Activated CD8-positive, alpha-beta memory T cell treated with anti-CD3 and anti-CD28 coated beads for 48 hours (primary cell): ENCODE data around the gene LHPP.

Experiments used
- DNase-seq, 3 experiments: peaks; one replicate each; pipeline ENCODE4 v3.0.0-alpha.2; 2020; ENCODE audit warnings: low read depth in 2 of 3, low spot score in 2 of 3

The LHPP gene

DNA sequence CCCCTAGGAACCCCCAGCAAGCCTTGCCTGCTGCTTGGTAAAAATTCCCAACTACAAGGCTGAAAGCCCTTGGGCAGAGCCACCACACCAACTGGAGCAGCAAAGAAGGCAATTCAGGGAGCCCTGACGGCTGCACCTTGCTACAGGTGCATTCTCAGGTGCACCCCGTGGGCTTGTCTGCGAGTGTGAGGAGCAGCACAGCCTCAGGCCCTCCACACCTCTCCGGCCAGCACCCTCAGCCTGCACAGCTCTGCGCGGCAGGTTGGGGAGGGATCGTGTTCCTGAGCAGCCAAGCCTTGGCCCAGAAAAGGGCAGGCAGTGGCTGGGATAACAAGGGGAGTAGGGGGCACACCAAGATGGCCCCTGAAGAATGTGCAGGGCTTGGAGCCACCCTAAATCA lies 178.4 kb downstream of the LHPP start:
- DNase-seq, result no peak

DNA sequence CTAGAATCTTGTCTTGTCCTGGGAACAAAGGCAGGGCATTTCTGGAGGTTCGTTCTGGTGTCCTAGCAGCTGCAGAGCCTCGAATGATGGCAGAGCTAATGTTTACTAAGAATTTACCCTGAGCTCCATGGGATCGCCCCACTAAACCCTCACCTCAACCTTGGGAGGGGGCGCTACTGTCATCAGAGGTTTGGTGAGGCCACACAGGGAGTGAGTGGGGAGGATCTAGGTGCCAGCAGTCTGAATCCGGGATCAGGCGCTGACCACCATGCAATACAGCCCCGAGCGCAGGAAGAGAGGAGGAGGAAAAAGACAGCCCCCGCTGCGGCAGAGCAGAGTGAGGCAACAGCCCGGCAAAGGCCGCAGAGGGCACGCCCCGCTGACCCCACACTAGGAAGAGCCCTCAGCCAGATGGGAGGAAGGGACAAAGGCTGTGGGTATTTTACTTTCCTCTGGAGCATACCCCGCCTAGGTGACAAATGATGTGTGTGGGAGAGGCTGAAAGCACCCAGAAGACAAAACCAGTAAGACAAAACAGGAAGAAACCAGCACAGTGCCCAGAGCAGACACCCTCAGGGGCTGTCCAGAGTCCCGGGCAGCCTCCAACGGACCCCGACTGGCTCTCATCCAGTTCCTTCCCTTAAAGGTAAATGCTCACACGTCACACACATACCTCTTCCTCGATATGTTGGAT lies 179.1 kb downstream of the LHPP start:
- no peak for DNase-seq

DNA sequence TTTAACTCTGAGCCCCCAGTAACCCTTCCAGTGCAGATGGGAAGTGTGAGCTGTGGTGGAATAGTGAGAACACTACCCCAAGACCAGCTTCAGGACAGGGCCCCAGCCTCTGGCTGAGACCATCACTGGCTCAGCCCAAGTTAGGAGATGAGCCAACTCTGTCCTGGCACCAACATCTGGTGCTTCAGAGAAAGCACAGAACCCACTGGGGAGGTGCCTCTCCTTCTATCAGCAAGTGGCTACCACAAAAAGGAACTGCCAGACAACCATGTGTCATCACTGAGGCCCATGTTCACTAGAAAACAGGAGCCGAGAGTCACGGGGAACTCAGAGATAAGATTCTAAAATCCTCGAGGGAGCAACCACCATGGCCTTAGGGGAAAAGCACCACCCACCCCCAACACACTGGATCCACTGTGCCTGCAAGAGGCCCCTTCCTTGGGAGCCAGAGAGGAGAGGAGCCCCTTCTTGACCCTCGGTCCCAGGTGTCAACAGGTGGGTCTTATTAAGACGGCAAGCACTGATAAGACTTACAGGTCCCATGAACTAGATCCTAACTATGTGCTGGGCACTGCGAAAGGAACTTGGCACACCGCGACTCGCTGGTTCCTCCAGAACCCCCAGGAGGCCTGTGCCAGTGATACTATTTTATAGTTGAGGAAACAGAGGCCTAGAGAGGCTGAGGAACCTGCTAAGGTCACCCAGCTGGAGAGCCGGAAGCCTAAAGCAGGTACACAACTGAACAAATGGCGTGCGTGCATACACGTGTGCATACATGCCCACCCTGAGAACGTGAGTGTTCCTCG lies 179.9 kb downstream of the LHPP start:
- no peak for DNase-seq

DNA sequence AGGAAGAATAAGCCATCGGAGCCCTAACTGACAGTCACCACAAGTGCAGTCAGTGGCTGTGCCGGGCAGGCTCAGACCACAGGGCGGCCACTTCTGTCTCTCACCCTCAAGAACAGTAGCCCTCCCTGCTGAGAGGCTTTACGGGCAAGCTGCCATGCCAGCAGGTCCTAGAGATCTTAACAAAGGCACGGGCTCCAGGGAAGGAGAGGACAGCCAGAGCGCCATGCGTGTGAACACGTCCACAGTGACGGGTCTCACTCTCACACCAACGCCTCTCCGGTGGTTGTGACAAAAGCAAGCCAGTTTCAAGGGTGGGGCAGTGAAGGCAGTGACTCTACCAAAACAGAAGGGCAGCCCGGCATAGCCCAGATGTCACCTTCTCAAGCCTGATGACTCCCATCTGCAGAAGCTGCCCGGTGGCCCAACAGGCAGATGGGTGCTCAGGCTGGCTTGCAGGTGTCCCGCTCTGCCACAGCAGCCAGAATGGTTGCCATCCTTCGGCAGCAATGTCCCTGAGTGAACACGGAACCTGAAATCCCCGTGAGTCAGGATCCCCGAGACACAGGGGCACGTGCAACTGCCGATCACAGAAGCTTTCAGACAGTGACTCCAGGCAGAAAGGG lies 180.6 kb downstream of the LHPP start:
- DNase-seq, result no peak

DNA sequence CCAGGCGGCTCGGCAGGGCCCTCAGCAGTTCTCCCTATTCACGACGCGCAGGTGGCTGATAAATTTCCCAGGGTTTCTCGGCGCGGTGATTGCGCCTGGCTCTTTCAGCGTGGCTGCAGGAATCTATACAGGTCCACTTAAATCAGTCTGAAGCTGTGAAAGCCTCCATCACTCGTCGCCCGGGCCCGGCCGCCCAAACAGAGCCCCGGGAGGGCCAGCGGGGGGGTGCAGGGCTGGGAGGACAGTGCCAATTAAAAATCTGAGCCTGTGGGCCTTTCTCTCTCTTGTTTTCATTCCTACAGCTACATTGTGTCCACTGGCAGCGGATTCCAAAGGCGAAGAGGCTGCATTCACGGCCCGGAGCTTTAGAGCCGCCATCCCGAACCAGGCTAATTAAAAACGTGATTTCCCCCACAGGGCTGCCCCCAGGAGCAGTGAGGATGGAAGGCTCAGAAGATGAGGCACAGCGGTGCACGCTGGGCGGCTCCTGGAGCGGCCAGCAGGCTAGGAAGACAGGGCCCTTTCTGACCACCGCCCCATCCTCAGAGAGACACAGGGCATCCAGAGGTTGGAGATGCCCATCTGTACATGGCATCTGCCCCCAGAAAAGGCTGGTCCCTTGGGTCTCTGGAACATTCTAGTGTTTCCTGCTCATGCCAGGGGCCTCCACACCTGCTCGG lies 181.8 kb downstream of the LHPP start:
- DNase-seq, result no peak

DNA sequence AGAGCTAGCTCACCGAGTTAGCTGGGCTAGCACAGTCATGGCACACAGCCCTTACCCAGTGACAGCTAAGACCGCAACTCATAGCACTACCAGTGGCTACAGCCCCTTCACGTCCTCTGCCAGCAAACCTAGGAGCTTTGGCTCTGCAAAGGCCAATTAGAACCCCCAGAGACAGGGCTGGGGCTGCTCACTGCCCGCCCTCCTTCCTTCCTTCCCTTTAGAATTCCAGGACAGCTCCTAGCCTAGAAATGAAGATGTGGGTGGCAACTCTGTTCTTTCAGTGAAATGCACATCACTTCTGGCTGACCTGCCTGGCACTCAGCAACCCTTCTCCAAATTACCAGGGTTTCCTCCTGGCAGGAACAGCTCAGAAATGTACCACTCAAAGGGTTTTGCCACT lies 182.6 kb downstream of the LHPP start:
- no peak for DNase-seq

DNA sequence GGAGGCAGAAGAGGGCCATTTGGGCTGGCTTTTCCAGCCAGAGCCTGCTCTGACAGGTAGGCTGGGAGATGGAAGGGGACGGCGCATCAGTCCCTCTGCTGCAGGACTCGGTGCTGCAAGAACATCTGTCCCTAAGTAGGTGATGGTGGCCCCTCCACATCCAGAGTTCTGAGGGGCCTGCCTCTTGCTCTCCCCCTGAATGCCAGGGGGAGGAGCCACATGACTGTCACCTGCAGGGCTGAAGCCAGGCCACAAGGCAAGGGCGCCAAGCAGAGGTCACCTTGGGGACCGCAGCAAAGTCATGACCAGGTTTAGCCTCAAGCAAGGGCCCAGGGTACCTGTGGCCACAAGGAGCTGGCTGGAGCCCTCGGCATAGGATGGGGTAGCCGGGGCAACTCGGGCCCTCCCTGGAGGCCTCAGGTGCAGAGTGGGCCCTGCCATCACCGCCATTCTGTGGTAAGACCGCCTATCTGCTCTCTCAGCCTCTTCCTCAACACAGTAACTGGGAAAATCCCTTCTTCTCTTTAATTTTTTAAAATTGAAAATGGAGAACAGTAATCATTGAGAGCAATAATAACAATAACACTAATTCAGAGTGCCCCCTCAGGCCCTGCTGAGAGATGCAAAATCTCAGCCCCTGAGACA lies 183.3 kb downstream of the LHPP start:
- no peak for DNase-seq

DNA sequence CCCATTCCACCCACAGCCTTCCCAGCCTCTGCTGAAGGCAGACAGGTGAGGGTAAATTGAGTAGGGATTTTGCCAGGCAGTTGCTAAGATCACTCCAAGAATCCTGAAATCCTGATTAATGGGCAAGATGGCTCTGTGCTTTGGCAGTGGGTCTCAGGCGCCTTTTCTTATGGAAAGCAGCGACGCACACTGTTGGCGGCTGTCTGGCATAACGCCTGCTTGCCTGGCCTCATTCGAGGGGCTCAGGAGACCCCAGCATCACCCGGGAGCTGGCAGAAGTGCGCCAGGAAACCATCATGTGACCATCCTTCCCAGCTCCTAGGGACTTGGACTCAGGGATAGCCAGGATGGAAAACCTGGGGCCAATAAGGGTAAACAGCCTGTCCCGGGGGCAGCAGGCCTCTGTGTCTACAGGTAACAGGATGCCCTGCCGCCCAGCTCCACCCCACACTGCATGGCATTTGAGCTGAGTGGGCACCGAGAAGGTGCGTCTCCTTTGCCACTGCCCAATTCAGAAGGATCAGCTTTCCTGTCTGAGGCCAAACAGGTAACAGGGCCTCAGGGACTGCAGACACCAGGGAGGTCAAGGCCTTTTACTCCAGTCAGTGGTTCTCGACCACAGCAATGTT lies 184.0 kb downstream of the LHPP start:
- no peak for DNase-seq

DNA sequence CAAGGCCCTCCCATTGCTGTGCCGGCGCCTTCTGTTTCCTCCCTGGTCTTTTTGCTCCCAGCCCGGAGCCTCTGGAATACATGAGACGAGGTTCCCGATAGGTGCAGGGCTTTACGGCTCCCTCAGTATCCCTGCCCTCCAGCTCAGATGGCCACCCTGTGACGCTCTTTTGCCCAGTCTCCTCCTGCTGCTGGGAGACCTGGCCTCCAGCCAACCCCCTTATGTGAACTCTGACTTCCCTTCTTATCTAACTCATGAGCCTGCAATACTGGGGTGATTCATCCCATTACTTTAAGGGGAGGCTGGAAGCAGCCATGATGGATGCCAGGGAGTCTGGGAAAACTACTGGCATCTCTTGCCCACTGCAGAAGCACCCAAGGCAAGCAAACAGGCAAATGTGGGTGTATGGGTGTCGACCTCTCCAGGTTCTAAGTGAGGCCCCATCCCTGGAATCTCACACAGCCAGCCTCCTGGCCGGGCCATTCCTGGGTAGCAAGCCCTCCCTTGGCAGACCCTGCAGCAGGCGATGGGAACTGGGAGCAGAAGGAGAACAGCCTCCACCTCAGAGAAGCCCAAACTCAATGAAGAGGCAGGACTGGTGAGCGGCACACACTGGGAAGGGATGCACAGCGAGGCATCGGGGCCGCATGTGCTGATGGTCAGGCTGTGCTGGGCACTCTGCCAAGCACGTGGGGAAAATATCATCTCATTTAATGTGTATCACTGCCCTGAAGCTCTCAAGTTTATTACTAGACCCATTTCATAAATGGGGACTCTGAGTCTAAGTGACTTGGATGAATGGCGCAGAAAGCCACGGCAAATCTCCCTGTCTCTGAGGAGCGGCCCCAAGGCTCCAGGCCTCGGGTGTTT lies 185.1 kb downstream of the LHPP start:
- no peak for DNase-seq

DNA sequence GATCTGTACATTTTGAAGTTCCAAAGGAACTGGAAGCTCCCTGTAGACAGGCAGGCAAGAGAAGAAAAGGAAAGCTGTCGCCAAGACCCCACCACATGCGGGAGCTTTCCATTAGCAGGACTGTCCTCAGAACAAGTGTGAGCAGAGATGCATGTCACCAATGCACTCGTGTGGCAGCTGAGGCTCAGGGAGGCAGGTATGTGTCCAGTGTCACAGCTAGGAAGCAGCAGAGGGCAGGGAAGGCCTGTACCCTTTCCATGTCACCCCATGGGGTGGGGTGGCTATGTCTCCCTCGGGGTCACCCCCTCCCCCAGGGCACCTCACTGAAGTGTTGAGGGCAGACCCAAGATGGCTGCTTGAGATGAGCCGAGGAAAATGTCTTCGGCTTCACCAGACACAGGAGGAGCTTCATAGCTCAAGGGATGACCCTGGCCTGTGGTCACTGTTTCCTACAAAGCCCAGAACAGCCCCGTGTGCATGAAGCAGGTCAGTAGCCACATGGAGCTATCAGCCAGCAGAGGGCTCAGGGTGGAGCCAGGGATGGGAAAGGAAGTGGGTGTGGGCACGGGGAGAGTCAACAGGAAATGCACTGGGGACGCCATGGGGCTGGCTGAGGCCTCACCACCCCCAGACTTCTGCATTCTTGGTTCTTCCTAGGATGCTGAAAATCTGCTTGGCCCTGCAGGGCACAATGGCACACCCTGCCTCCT lies 186.0 kb downstream of the LHPP start:
- DNase-seq, result no peak

DNA sequence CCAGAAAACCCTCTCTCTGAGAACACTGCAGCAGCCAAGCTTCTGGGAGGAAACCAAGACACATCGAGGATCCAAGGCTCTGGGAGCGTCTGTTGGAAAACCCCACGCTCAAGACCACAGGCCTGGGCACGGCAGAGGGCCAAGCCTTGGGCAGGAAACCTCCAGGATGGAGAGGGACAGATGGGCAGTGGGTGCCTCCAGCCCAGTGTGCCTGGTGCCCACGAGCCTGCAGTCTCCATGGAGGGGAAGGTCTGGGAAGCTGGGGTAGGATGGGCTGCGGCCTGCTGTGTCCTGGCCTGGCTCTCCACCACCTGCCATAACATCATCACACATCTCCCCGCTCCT lies 186.5 kb downstream of the LHPP start:
- DNase-seq, result no peak

DNA sequence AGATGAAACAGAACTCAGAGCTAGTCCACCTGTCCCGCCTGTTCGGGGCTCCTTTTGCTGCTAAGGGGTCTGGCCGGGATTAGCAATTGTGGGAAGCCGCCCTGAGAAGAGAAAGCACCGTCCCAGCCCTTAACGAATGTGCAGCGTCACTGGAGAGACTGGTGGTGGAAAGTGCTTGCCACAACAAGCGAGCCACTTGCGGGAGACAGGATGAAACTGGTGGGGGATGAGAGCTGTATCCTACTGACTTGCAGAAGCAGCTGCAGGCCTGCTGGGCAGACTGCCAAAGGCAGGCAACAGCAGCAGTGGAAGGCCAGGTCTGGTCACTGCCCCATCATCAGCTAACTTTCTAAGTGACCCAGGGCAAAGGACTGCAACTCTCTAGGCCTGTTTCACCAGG lies 187.1 kb downstream of the LHPP start:
- DNase-seq, result peak in 1 of 3 experiments; percentile 29

DNA sequence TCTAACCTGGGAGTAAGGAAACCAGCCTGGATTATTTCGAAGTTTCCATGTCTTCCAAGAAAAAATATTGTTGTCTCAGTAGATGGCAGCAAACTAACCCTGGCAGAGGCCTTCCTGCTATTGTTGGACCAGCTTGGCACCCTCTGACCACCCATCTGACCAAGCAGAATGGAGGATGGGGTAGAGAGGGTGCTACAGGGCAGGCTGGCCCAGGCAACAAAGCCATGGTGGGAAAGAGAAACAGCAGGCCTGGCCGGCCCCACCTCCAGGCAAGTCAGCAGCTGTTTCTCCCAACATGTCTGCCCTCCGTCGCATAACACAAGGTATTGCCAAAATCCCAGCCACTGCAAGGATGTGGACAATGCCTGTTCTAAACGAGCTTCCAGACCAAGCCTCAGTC lies 187.6 kb downstream of the LHPP start:
- DNase-seq, result no peak

DNA sequence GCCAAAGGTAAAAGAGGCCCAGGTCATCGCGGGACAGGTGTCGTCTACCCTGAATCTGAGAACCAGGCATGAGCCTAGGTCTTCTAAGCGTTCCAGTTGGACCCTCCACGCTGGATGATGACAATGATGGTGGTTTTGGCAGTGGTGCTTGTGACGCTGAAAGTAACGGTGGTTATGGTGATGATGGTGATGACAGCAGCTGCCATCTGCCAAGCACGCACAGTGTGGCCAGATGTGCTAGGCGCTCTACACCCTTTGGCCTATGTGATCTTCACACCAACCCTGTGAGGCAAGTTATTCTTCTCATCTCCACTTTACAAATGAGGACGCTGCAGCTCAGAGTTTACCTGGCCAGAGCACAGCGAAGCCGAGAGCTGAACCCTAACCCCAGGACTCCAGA lies 188.6 kb downstream of the LHPP start:
- DNase-seq, result no peak

DNA sequence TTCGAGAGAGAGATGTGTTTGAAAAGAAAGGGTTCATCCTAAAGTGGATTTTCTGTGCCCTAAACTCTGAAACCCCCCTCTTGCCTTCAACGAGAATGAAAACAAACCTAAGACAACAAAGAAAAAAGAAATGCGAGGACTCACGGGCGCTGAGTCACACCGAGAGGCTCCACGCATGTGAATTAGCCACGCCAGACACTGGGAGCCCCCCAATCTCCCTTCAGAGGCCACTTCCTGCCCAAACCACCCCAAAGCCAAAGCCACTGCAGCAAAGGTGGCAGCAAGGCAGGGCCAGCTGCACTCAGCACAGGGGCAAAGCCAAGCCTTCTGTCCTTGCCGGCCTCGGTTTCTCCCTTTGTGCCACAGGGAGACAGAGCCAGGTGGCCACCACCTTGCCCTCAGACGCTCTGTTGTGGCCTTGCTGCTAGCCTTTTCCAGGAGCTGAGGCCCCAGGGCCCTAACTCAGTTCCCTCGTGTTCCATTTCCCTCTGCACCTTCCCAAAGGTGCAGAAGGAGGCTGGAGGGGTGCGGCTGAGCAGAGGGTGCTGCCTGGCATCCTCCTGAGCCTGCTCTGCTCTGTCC lies 189.3 kb downstream of the LHPP start:
- peak in 1 of 3 experiments; percentile 37 for DNase-seq

DNA sequence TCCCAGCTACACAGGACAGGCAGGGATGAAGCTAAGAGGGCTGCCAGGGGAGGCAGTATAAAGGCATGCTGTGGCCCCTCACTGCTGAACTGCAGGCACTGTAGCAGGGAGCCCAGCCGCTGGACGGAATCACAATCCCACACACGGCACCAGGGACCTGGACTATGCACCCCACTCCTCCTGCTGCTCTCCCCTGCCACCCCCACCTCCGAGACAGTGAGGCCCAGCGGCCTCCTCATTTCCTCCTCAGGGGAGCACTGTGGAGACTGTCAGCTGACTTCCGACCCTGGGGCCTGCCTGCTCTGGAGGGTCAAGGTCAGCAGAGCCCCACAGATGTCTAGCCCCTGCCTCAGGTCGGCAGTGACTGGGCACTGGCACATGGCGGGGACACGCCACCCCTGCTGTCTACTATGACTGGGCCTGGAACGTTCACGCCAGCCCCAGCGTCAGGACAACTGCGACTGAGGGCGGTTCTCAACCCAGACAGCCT lies 189.8 kb downstream of the LHPP start:
- DNase-seq, result no peak

DNA sequence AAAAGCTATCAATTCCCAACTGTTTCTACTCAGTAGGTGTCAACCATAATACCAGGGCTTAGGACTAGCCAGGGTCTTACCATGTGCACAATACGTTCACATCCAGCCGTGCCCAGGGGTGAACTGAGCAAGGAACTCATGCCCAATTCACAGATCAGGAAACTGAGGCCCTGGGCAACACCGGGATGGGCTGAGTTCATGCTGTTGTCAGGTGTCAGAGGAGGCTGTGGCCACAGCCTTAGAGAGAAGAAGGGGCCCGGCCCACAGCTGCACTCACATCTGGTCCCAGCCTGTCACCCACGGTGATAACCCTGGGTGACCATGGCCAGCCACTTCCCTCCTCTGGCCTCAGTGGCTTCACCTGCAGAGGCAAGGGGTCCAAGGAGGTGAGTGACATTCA lies 190.6 kb downstream of the LHPP start:
- no peak for DNase-seq

DNA sequence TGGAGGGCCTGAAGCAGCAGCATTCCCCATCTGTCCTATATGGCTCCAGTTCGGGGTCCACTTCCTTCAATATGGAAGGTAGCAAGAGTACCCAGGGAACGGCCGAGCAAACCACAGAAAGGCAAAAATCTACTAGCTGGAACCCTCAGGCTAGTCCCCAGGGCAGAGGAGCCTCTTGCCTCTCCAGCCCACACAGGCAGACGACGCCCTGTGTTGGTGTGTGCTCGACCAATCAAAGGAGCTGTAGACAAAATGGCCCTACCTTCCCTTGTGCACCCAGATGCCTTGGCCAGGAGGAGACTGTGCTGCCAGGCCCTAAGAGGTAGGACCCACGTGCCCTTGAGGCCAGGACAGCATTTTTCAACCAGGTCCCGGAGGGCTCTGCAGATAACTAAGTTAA lies 191.1 kb downstream of the LHPP start:
- no peak for DNase-seq

DNA sequence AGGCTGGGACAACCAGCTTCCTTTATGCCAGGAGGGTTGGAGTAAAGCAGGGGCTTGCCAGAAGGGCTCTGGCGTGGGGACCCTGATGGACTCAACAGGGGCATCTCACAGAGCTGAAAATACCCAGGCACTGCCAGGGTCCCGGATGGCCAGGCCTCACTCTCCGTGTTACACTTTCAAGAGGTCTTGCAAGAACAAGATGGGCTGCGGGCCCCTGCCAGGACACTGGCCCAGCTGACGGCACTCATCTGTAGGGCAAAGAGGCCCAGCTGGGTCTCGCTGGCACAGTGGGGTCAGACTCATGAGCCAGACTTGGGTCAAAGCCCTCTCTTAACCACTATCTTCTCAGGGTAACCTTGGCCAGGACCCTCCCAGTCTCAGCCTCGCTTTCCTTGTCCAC lies 191.7 kb downstream of the LHPP start:
- DNase-seq, result no peak
